ENCODE measurements around the gene ATP1A1.

ATP1A1 gene

GRCh38 chr1:116445534-116445933 lies 72.5 kb downstream of the ATP1A1 start:
- no peak for DNase-seq

DNA sequence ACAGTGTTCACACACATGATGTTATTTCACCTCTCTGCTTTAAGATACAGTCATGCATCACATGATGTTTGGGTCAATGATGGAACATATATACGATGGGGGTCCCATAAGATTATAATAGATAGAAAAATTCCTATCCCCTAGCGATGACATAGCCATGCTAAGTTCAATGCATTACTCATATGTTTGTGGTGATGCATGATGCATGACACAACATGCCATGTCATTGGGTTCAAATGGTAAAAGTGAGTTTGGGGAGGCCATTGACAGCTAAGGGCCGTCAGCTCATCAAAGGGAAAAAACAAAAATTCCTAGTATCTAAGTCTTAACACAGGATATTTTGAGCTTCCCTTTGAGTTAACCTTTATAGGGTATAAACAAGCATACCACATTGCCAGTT lies 73.6 kb downstream of the ATP1A1 start:
- no peak for DNase-seq

DNA sequence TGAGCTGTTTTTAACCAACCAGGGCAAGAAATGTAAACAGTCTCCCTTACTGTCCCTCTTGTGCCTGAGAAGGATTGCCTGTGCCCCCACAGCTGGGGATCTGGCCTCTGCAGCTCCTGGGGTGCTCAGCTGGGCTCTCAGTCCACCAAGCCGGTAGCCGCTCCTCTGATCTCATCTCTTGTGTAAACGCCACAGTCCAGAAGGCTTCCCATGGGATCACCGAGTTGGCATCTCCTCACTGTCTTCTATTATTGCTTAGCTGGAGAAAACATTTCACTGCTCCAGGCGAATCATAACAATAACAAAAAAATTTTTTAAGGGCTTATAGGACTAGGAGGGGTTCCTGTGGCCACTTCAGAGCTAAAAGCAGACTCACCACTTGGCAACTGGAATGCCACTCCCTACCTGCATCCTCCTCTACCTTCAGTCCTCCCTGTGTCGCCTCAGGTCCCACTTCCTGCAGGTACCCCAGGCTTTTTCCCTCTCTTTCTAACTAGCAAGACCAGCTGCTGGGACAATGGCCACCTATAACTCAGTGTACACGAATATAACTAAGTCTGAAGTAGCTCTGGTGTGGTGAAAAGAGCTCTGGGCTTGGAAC lies 75.8 kb downstream of the ATP1A1 start:
- DNase-seq = no peak

DNA sequence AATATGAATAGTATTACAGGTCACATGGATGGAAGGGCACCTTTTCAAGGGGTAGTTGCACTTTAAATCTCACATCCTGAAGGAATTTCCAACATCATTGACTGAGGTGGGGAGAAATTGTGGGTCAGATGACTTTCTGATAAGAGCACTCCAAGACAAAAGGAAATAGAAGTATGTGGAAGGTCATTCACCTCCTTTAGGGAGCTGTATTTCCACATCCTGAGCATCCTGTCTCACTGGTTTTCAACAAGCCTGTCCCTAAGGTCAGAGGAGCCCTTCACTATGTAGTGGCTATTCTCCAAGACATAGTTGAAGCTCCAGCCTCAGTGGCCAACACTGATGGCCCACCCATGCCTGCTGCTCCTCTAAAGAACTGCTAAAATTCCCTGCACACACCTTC lies 76.5 kb downstream of the ATP1A1 start:
- no peak for DNase-seq

DNA sequence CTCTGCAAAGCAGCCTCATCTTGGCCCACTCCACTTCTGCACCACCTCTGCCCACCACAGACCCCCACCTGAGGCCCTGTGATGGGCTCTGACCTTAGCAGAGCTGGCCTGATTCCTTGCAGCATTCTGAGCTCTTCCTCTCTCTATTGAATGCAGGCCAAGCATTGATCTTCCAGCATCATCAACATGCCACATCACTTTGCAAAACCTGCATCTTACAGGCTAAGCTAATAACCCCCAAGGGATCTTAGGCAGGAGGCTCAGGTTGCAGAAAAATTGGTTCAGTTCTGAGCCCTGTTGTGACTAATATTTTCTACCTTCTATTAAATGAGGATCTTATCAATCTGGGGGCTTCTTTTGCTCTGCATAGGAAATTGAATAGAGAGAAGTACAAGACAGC lies 78.7 kb downstream of the ATP1A1 start:
- no peak for DNase-seq

- no peak for DNase-seq
Observed at GRCh38 chr1:116453481-116453880, 80.4 kb downstream of the ATP1A1 start.

- DNase-seq = no peak
Observed at GRCh38 chr1:116453906-116454305, 80.9 kb downstream of the ATP1A1 start.

Measured in NCI-H1694 treated with DMSO at 0.1 percent for 48 hours (cell line).